Stimulated activated memory B cell treated with anti-CD40 and anti-IgM and Interleukin-4, amounts not matched to agents 10 μg/mL and 1 μg/mL and 100 μg/mL, for 72 hours (primary cell): ENCODE results near the gene MKNK2.

ENCODE experiments used
- ATAC-seq: fragments of 150-1000 bp; cut with Tn5 transposase; 2 replicates; pipeline ENCODE4 v1.10.0; 2021
- H3K27ac Mint-ChIP-seq: one replicate; pipeline ENCODE4 v1.8.0; 2022; ENCODE audit warnings: mild to moderate bottlenecking, mixed read lengths
- H3K27me3 Mint-ChIP-seq: one replicate; pipeline ENCODE4 v1.8.0; 2022; ENCODE audit warnings: mixed read lengths
- H3K36me3 Mint-ChIP-seq: one replicate; pipeline ENCODE4 v1.8.0; 2022; ENCODE audit warnings: mixed read lengths
- H3K4me1 Mint-ChIP-seq: one replicate; pipeline ENCODE4 v1.8.0; 2022; ENCODE audit warnings: mixed read lengths
- H3K4me3 Mint-ChIP-seq: one replicate; pipeline ENCODE4 v1.8.0; 2022; ENCODE audit warnings: mild to moderate bottlenecking, moderate library complexity, mixed read lengths
- H3K9me3 Mint-ChIP-seq: one replicate; pipeline ENCODE4 v1.8.0; 2022; ENCODE audit warnings: mixed read lengths

MKNK2 gene

DNA sequence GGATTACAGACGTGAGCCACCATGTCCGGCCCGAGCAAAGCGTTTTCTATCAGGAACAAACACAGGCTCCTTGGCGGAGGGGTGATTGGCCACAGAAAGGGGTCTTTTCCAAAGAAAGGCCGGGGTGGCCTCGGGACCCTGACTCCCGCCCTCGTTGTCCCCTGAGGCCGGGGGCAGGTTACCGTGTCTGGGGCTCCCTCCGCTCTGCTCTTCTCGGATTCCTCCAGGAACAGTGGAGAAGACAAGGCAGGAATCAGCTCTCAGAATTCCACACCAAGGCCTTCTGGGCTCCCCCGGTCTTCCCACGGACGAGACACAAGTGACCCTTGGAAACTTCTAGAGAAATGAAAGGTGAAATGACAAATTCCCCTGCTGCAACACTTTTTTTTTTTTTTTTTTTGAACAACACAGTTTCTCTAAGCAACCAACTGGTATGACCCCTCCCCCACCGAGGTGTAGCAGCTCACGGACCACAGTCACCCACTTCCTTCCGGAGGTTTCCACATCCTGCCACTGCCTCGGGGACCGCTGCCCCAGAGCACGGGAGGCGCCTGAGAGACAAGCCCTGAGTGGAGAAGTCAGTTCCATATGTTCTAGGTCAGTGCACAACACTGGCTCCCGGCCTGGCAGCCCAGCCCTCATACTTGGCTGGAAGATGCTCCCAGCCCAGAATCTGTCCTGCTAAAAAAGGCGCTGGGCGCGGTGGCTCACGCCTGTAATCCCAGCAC, 34.1 kb upstream of the MKNK2 start:
- ATAC-seq = peak; percentile 66
- peaks cover 80% of the 10 kb centered on the region for H3K4me1 Mint-ChIP-seq
- no peaks in the 10 kb centered on the region for H3K27me3 Mint-ChIP-seq
- peak overlapping the region; percentile 89 for H3K27ac Mint-ChIP-seq
- no peaks in the 10 kb centered on the region for H3K9me3 Mint-ChIP-seq
- peaks cover 46% of the 10 kb centered on the region for H3K36me3 Mint-ChIP-seq
- peak overlapping the region; percentile 89 for H3K4me3 Mint-ChIP-seq

DNA sequence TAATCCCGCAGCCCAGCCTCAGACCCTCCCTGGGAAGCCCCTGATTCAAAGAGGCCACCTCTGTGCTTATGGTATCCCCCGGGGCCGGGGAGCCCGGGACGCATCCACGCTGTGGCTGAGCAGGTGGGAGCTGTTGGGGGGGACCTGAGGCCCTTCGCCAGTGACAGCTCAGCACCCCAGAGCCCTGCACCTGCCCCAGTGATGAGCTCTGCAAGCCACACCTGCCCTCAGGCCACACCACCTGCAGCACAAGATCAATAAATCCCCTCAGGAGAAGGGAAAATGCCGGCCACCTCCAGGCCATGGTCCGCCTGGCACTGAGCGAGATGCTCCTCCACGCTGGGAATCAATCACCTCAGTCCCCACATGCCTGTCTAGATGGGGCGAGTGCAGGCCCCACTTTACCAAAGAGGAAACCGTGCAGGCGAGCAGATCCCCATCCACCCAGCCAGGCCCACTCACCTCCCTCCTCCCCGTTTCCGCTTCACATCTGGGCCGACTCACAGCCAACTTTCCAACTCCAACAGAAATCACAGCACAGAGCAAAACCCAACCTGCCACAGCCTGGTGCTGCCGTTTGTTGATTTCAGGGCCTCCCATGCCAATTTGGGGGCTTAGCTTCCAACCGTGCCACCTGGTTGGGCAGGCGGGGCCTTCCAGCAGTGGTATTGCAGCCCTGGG, 32.3 kb upstream of the MKNK2 start:
- H3K27ac Mint-ChIP-seq = peak overlapping the region; percentile 89

DNA sequence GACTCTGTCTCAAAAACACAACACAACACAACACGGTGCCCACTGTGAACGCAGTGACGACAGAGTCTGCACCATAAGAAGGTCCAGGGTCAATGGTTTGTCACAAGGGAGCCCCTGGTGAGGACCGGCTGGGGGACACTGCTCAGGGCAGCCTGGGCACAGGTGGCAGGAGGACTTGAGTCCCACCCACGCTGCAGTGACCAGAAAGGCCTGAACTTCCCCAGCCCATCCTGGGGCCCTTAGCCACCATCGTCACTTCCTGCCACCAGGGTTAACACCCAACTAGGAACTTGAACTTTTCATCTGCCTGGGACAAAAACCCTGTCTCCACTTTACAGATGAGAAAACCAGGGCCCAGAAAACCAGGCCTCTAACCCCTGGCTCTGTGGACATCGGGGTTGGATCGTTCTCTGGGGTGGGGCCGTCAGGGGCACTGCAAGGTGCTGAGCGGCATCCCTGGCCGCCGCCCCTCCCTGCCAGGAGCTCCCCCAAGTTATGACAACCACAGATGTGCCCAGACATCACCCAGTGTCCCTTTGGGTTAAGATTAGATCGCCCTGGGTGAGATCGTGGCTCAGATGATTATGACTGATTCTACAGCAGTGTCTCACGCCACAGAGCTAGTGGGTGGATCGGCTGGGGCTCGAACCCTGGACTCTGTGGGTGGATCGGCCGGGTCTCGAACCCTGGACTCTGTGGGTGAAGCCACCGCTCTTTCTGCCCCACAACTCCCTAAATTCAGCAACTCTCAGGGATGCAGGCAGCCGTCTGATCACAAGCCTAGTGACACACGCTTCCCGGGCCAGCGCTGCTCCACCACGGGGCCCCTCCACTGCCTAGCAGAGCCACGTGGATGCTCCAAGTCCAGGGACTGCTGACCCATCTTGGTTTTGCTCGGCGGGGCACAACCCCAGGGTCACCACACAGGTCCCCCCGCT, 31.1 kb upstream of the MKNK2 start:
- H3K4me3 Mint-ChIP-seq = peak overlapping the region; percentile 89
- H3K4me1 Mint-ChIP-seq = peaks cover 69% of the 10 kb centered on the region
- peak; percentile 34 for ATAC-seq
- H3K36me3 Mint-ChIP-seq = peaks cover 70% of the 10 kb centered on the region
- no peaks in the 10 kb centered on the region for H3K27me3 Mint-ChIP-seq
- no peaks in the 10 kb centered on the region for H3K9me3 Mint-ChIP-seq
- H3K27ac Mint-ChIP-seq = peak overlapping the region; percentile 89

More for the DNA sequence above, 32.3 kb upstream of the MKNK2 start:
- H3K9me3 Mint-ChIP-seq = no peaks in the 10 kb centered on the region
- no peaks in the 10 kb centered on the region for H3K27me3 Mint-ChIP-seq
- H3K36me3 Mint-ChIP-seq = peaks cover 64% of the 10 kb centered on the region
- peaks cover 80% of the 10 kb centered on the region for H3K4me1 Mint-ChIP-seq
- peak overlapping the region; percentile 89 for H3K4me3 Mint-ChIP-seq
- ATAC-seq = peak; percentile 25

DNA sequence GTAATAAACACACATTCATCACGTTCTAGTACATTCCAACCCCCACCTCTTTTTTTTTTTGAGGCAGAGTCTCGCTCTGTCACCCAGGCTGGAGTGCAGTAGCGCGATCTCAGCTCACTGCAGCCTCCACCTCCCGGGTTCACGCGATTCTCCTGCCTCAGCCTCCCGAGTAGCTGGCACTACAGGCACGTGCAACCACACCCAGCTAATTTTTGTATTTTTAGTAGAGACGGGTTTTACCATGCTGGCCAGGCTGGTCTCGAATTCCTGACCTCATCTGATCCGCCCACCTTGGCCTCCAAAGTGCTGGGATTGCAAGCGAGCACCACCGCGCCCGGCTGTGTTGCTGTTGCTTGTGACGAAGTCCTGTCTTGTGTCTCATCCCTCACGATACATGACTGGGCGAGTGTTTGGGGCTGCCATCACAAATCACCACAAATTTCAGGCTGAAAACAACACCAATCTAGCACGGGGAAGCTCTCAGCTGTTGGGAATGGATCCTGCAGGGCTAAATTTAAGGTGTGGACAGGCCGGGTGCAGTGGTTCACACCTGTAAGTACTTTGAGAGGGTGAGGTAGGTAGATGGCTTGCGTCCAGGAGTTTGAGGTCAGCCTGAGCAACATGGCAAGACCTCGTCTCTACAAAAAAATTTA, 29.4 kb upstream of the MKNK2 start:
- peaks cover 81% of the 10 kb centered on the region for H3K36me3 Mint-ChIP-seq
- H3K4me1 Mint-ChIP-seq = peaks cover 57% of the 10 kb centered on the region
- H3K4me3 Mint-ChIP-seq = peak overlapping the region; percentile 89
- peak overlapping the region; percentile 89 for H3K27ac Mint-ChIP-seq
- H3K27me3 Mint-ChIP-seq = no peaks in the 10 kb centered on the region
- no peaks in the 10 kb centered on the region for H3K9me3 Mint-ChIP-seq
- no peak for ATAC-seq

DNA sequence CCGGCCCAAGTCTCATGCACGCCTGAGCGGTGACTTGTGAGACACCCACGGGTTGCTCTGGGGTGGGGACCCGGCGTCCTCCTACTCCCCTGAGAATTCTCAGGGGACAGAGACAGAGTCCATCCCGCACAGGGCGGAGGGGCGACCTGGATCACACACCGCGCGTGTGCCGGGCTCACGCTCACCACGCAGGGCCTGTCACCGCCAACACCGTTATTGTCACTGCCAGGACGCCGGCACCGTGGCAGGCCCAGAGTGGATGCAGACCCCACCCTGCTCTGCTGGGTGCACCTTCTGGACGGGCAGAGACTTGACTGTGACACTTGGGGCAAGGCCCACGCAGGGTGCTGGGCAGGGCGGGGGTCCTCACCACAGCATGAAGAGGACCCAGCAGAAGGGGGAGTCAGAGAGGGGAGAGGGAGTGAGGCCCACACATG, 28.8 kb upstream of the MKNK2 start:
- Mint-ChIP-seq H3K27ac (peak overlapping the region; percentile 89), H3K27me3 (no peaks in the 10 kb centered on the region), H3K36me3 (peaks cover 78% of the 10 kb centered on the region), H3K4me1 (peaks cover 60% of the 10 kb centered on the region), H3K9me3 (no peaks in the 10 kb centered on the region), H3K4me3 (peak overlapping the region; percentile 89)
- no peak for ATAC-seq

DNA sequence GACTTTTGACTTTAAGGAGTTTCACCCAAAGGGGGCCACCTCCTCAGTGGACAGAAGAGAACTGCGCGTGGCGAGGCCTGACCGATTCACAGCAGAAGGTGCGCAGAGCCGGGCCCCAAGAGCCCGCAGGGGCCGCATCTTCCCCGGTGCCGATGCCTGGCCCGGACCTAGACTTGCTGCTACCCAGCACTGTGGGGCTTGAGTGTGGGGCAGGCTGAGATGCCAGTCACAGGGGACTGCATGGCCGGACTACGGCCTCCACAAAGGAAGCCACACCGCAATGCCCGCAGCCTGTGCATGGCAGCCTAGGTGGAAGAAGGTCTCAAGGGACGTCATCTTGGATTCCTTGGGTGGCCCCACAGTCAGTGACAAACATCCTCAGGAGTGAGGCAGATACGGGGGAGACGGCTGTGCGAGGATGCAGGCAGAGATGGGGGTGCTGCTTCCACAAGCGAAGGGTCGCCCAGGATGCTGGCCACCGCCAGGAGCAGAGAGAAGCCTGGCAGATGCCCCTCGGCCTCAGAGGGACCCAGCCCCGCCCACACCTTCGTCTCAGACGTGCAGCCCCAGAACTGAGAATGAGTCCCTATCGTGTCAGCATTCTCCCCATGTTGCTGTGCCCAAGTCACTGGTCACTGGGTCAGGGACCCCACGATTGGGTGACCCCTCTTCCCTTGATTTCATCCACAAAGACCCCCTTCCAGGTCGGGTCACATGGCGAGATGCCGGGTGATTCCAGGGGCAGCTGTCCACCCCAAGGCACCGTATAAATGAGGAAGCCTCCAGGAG, 28.2 kb upstream of the MKNK2 start:
- no peaks in the 10 kb centered on the region for H3K27me3 Mint-ChIP-seq
- peaks cover 66% of the 10 kb centered on the region for H3K4me1 Mint-ChIP-seq
- no peaks in the 10 kb centered on the region for H3K9me3 Mint-ChIP-seq
- H3K4me3 Mint-ChIP-seq = peak overlapping the region; percentile 89
- ATAC-seq = no peak
- H3K36me3 Mint-ChIP-seq = peaks cover 72% of the 10 kb centered on the region
- H3K27ac Mint-ChIP-seq = peak overlapping the region; percentile 89

DNA sequence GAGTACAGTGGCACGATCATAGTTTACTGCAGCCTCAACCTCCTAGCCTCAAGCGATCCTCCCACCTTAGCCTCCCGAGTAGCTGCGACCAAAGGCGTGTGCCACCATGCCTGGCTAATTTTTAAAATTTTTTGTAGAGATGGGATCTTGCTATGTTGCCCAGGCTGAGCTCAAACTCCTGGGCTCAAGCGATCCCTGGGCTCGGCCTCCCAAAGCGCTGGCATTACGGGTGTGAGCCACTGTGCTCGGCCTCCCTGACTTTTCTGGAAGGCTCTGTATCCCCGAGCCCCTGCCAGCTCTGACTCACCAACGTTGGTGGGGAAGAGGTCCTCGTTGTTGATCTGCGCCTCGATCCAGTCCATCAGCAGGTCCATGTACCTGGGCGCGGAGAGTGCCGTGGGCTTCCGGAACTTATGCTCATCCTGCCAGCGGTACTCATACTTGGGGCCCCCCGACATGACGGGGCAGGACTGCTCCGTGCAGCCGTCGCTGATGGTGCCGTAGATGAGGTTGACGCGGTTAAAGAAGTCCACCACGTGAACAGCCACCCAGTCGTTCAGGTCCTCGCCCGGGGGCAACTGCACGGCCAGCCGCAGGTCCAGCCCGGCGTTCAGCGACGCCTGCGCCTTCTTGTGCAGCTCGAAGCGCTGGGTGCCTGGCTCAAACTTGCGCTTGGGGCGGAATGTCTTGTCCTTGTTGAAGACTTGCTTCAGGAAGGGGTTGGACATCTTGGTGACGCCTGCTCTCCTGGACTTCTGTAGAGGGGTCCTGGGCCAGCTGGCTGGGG, 27.0 kb upstream of the MKNK2 start:
- Mint-ChIP-seq H3K27ac (no peak overlapping the region), H3K36me3 (peaks cover 64% of the 10 kb centered on the region), H3K9me3 (no peaks in the 10 kb centered on the region), H3K4me1 (peaks cover 73% of the 10 kb centered on the region), H3K4me3 (no peak overlapping the region), H3K27me3 (no peaks in the 10 kb centered on the region)
- no peak for ATAC-seq

DNA sequence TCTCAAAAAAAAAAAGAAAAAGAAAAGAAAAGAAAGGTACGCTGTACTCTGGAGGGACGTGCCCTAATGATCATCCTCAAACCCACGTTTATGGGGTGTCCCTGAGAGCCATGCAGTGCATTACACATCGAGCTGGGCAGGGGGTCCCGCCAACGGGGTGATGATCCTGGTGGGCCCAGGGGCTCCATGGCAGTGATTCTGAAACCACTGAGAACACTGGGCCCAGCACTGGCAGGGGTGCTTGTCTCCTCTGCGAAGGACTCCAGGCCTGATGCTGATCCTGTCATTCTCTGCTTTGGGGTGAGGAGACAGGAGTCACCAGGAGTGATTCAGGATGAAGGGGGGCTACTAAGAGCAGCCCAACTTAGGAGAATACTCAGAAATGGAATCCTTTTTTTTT, 26.4 kb upstream of the MKNK2 start:
- ATAC-seq = no peak
- H3K4me3 Mint-ChIP-seq = no peak overlapping the region
- peaks cover 64% of the 10 kb centered on the region for H3K36me3 Mint-ChIP-seq
- H3K27me3 Mint-ChIP-seq = no peaks in the 10 kb centered on the region
- no peaks in the 10 kb centered on the region for H3K9me3 Mint-ChIP-seq
- H3K27ac Mint-ChIP-seq = no peak overlapping the region
- peaks cover 73% of the 10 kb centered on the region for H3K4me1 Mint-ChIP-seq

DNA sequence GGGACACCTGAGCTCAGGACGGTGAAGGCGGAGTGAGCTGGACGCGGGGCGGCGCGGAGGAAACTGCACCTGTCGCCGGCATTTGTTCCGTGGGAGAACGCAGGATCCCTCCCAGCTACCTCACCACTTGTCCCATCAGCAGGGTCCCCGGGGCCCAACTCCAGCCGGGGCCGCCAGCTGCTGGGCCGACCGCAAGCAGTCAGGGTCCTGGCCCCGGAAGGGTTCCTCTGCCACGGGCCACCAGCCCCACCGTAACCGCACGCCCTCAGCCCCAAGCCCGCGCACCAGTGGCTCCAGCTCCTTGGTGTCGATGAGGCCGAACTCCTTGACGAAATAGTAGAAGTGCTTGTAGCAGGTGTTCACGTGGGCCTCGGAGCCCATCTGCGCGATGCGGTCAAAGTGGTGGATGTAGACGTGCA, 25.5 kb upstream of the MKNK2 start:
- H3K36me3 Mint-ChIP-seq = peaks cover 65% of the 10 kb centered on the region
- no peaks in the 10 kb centered on the region for H3K27me3 Mint-ChIP-seq
- H3K9me3 Mint-ChIP-seq = no peaks in the 10 kb centered on the region
- peak overlapping the region; percentile 17 for H3K27ac Mint-ChIP-seq
- no peak overlapping the region for H3K4me3 Mint-ChIP-seq
- H3K4me1 Mint-ChIP-seq = peaks cover 72% of the 10 kb centered on the region
- peak; percentile 42 for ATAC-seq

DNA sequence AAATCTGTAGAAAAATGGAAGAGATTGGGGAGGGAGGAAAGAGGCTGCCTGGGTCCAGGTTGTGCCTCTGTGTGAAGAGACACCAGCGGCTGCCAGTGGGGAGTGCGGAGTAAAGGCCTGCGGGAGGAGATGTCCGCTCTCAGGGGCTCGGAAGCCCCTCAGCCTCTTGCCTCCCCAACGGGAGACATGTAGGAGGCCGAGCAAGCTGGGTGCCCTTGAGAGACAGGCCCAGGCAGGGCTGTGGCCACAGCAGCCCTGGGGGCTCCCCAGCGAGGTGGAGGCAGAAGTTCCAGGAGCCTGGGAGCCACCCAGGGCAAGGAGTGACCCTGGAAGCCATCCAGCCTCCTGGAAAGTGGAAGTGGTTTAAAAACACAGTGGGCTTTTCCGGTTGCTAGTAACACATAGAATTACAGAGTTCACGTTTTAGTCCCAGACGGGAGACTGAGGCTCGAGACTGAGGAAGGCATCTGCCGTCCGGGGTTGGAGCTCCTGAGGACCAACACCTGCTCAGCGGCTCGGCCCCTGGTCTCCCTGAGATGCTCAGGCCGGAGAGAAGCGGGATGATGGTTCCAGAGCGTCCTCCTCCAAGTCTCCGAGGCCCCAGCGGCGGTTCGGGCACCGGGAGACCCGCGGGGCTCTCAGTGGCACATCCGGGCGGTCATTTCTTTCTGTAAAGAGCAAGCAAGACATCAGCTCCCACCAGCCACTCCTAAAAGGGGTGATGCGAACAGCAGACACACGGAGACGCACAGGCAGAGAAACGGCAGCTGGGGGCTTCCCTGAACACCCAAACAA, 21.9 kb upstream of the MKNK2 start:
- Mint-ChIP-seq H3K36me3 (peaks cover 48% of the 10 kb centered on the region), H3K27me3 (no peaks in the 10 kb centered on the region), H3K9me3 (no peaks in the 10 kb centered on the region), H3K4me1 (peaks cover 70% of the 10 kb centered on the region), H3K27ac (peak overlapping the region; percentile 84), H3K4me3 (peak overlapping the region; percentile 25)
- no peak for ATAC-seq

DNA sequence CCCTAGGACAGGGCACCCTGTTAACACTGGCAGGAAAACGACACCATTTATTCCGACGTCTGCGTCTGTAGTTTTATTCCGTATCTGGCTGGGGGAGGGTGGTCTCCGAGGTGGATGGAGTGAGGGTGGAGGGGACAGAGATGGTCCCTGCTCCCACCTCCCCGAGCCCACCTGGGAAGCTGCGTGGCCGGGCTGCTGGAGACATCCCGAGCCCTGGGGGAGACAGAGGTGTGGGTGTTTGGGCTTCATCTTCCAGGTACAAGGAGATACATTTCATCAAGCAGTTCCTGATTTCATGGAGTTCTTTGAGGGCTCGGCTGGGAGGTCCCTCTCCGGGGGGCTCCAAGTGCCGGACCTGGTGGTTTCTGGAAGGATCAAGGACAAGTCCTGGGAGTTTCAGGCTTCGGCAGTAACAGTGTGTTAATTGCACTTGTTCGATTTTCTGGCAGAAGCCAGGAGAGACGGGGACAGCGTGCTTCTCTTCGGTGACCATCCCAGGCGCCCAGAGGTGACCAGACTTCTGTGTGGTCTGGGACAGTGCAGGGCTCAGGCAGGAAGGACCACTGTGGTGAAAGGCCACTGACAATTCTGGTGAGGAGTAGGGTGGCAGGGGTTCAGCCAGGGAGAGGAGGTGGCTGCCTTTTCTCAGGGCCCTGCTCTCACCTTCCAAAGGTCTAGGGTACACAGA, 20.1 kb upstream of the MKNK2 start:
- H3K4me1 Mint-ChIP-seq = peaks cover 75% of the 10 kb centered on the region
- H3K27me3 Mint-ChIP-seq = no peaks in the 10 kb centered on the region
- H3K36me3 Mint-ChIP-seq = peaks cover 33% of the 10 kb centered on the region
- ATAC-seq = no peak
- H3K4me3 Mint-ChIP-seq = no peak overlapping the region
- no peaks in the 10 kb centered on the region for H3K9me3 Mint-ChIP-seq
- peak overlapping the region; percentile 23 for H3K27ac Mint-ChIP-seq

DNA sequence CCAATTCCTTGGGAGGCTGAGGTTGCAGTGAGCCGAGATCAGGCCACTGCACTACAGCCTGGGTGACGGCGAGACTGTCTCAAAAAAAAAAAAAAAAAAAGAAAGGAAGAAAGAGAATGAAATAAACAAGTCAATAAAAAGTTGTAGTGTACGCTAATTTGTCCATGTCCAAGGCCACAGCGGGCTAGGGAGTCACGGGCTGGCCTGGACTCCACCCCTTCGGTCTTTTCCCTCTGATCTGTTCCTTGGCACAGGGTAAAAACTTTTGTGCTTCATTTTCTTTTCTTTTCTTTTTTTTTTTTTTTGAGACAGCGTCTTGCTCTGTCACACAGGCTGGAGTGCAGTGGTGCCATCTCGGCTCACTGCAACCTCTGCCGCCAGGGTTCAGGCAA, 19.4 kb upstream of the MKNK2 start:
- peaks cover 71% of the 10 kb centered on the region for H3K4me1 Mint-ChIP-seq
- H3K4me3 Mint-ChIP-seq = no peak overlapping the region
- no peaks in the 10 kb centered on the region for H3K27me3 Mint-ChIP-seq
- H3K36me3 Mint-ChIP-seq = peaks cover 32% of the 10 kb centered on the region
- H3K27ac Mint-ChIP-seq = peak overlapping the region; percentile 49
- H3K9me3 Mint-ChIP-seq = no peaks in the 10 kb centered on the region
- ATAC-seq = no peak
